ENCODE results near the gene DDIT3. TPM values are rescaled to one million over a fixed set of nuclear protein-coding genes. Genes with fewer than 3 reads are reported as not detected.
A peak's percentile ranks its signal among the peaks of the same experiment; 100 is the strongest.

The DDIT3 gene
- total RNA-seq, 1 experiment from 2014 or later, result 84.7 TPM

DNA sequence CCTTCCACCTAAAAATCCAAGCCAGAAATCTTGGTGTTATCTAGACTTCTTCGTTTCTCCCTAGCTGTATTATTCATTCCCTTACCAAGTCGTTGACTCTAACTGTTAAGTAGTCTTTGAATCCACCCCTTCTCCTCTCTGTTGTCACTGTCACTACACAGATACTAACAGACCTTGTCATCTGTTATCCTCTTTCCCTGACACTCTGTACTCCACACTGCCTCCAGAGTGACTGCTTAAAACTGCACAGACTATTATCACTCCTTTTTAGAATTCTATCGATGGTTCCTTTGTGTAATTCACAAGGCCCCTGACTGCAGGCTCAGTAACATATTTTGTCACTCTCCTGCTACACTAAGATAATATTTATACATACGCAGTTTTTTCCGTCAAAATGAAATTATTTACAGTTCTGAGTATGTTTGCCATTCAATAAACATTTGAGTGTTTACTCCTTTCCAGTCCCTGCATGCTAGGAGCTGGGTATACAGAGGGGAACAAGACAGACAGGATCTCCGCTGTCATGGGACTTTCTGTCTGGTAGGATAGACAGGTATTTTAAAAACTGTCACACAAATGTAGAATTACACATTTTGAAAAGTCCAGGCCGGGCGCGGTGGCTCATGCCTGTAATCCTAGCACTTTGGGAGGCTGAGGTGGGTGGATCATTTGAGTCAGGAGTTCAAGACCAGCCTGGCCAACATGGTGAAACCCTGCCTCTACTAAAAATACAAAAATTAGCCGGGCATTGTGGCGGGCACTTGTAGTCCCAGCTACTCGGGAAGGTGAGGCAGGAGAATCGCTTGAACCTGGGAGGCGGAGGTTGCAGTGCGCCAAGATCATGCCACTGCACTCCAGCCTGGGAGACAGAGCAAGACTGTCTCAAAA lies 28.7 kb downstream of the DDIT3 start:
- peaks cover 21 to 37% of the 10 kb centered on the region in 2 experiments for H3K36me3 ChIP-seq (ENCODE audit: control insufficient read depth in 1 of 2, insufficient read depth in 2 of 2, low read length in 2 of 2)
- ATAC-seq (peak; percentile 37), DNase-seq (ENCODE audit: low read depth, low spot score) (no peak)
- H3K9ac ChIP-seq (ENCODE audit: low read length), result no peak overlapping the region
- TF ChIP-seq RAD21 (IDR thresholded peaks at IDR 0.05; ENCODE audit: low read depth), result no peak
- TF ChIP-seq, protein P1, sequence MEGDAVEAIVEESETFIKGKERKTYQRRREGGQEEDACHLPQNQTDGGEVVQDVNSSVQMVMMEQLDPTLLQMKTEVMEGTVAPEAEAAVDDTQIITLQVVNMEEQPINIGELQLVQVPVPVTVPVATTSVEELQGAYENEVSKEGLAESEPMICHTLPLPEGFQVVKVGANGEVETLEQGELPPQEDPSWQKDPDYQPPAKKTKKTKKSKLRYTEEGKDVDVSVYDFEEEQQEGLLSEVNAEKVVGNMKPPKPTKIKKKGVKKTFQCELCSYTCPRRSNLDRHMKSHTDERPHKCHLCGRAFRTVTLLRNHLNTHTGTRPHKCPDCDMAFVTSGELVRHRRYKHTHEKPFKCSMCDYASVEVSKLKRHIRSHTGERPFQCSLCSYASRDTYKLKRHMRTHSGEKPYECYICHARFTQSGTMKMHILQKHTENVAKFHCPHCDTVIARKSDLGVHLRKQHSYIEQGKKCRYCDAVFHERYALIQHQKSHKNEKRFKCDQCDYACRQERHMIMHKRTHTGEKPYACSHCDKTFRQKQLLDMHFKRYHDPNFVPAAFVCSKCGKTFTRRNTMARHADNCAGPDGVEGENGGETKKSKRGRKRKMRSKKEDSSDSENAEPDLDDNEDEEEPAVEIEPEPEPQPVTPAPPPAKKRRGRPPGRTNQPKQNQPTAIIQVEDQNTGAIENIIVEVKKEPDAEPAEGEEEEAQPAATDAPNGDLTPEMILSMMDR (IDR thresholded peaks at IDR 0.05 in 2 of 3, conservative IDR thresholded peaks at IDR 0.05 in 1 of 3; ENCODE audit: borderline replicate concordance in 1 of 3, insufficient read depth in 1 of 3, low read depth in 2 of 3, low read length in 2 of 3), result peak in 2 of 3 experiments; percentile 27 to 34; a peak in 2 of 6 replicates
- POLR2A ChIA-PET, result interaction anchor here (0.8 kb wide), 1 partner anchor 29 kb away, joined by 6 read pairs; no protein-coding TSS in a partner anchor
- no peak overlapping the region for H3K4me2 ChIP-seq (ENCODE audit: low read length)
- intact Hi-C loops (cut with micrococcal nuclease), result no loop called here
- H3K9me2 ChIP-seq (ENCODE audit: insufficient read depth), result no peaks in the 10 kb centered on the region
- H3K79me2 ChIP-seq (ENCODE audit: insufficient read depth, low read length), result peaks cover 41% of the 10 kb centered on the region
- no peak overlapping the region for H2AFZ ChIP-seq (ENCODE audit: low read depth, low read length, poor library complexity, severe bottlenecking)
- no peaks in the 10 kb centered on the region for H3K27me3 ChIP-seq (ENCODE audit: insufficient read depth, low read length)
- H3K4me3 ChIP-seq (replicated peaks in 1 of 2; ENCODE audit: low read depth in 1 of 2, low read length in 2 of 2), result no peak overlapping the region
- peaks cover 4 to 14% of the 10 kb centered on the region in 2 experiments; a peak in 3 of 4 replicates for H3K4me1 ChIP-seq (ENCODE audit: control insufficient read depth in 1 of 2, insufficient read depth in 2 of 2, low read length in 2 of 2)
- no peak overlapping the region for H3K27ac ChIP-seq (ENCODE audit: low read depth, low read length)
- BruUV-seq (replicated peaks), result TSS peak; percentile 8
- CTCF ChIA-PET, result no interaction called here
- no peaks in the 10 kb centered on the region for H3K9me3 ChIP-seq (ENCODE audit: control insufficient read depth in 1 of 2, insufficient read depth in 1 of 2, low read depth in 1 of 2, low read length in 2 of 2)
- H4K20me1 ChIP-seq (ENCODE audit: insufficient read depth), result no peaks in the 10 kb centered on the region
- RAD21 ChIA-PET (ENCODE audit: low non-redundant PET in 1 of 2, low total read pairs in 2 of 2, uncharacterized antibody in 2 of 2, unreplicated experiment in 2 of 2), result no interaction called here

DNA sequence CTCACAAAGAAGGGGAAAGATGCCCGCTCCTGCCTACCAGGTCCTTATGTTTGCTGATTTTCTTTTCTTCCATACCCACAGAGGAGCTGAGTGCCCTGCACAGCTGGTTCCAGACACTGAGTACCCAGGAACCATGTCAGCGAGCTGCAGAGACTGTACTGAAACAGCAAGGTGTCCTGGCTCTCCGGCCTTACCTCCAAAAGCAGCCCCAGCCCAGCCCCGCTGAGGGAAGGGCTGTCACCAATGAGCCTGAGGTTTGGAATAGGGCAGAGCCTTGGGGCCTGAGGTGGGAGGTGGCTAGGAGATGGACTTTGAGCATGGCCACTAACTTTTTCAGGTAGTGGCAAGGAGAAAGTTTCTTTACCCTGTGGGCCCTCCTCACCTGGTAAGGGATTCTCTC lies 30.2 kb downstream of the DDIT3 start:
- no TSS peak for BruUV-seq (replicated peaks)
- H3K36me3 ChIP-seq (ENCODE audit: control insufficient read depth in 1 of 2, insufficient read depth in 2 of 2, low read length in 2 of 2), result peaks cover 21 to 35% of the 10 kb centered on the region in 2 experiments
- H2AFZ ChIP-seq (ENCODE audit: low read depth, low read length, poor library complexity, severe bottlenecking), result no peak overlapping the region
- ChIA-PET CTCF (no interaction called here), POLR2A (no interaction called here), RAD21 (ENCODE audit: low non-redundant PET in 1 of 2, low total read pairs in 2 of 2, uncharacterized antibody in 2 of 2, unreplicated experiment in 2 of 2) (no interaction called here)
- H3K4me1 ChIP-seq (ENCODE audit: control insufficient read depth in 1 of 2, insufficient read depth in 2 of 2, low read length in 2 of 2), result peaks cover 4 to 14% of the 10 kb centered on the region in 2 experiments; a peak in 3 of 4 replicates
- no peaks in the 10 kb centered on the region for H3K9me2 ChIP-seq (ENCODE audit: insufficient read depth)
- H3K9me3 ChIP-seq (ENCODE audit: control insufficient read depth in 1 of 2, insufficient read depth in 1 of 2, low read depth in 1 of 2, low read length in 2 of 2), result no peaks in the 10 kb centered on the region
- no peak overlapping the region for H3K4me3 ChIP-seq (replicated peaks in 1 of 2; ENCODE audit: low read depth in 1 of 2, low read length in 2 of 2)
- no peaks in the 10 kb centered on the region for H4K20me1 ChIP-seq (ENCODE audit: insufficient read depth)
- ATAC-seq, result no peak
- TF ChIP-seq SP1 (IDR thresholded peaks at IDR 0.05; ENCODE audit: low read depth), result no peak
- no peak for TF ChIP-seq JUND (IDR thresholded peaks at IDR 0.05)
- TF ChIP-seq TCF7L2 (IDR thresholded peaks at IDR 0.05; ENCODE audit: borderline replicate concordance, extremely low read depth, insufficient read depth, insufficient read length), result no peak
- TF ChIP-seq ZNF274 (IDR thresholded peaks at IDR 0.05; ENCODE audit: low read depth, low read length), result no peak
- TF ChIP-seq CEBPB (IDR thresholded peaks at IDR 0.05; ENCODE audit: low read depth), result no peak
- TF ChIP-seq, protein P2, sequence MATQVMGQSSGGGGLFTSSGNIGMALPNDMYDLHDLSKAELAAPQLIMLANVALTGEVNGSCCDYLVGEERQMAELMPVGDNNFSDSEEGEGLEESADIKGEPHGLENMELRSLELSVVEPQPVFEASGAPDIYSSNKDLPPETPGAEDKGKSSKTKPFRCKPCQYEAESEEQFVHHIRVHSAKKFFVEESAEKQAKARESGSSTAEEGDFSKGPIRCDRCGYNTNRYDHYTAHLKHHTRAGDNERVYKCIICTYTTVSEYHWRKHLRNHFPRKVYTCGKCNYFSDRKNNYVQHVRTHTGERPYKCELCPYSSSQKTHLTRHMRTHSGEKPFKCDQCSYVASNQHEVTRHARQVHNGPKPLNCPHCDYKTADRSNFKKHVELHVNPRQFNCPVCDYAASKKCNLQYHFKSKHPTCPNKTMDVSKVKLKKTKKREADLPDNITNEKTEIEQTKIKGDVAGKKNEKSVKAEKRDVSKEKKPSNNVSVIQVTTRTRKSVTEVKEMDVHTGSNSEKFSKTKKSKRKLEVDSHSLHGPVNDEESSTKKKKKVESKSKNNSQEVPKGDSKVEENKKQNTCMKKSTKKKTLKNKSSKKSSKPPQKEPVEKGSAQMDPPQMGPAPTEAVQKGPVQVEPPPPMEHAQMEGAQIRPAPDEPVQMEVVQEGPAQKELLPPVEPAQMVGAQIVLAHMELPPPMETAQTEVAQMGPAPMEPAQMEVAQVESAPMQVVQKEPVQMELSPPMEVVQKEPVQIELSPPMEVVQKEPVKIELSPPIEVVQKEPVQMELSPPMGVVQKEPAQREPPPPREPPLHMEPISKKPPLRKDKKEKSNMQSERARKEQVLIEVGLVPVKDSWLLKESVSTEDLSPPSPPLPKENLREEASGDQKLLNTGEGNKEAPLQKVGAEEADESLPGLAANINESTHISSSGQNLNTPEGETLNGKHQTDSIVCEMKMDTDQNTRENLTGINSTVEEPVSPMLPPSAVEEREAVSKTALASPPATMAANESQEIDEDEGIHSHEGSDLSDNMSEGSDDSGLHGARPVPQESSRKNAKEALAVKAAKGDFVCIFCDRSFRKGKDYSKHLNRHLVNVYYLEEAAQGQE (IDR thresholded peaks at IDR 0.05; ENCODE audit: low read depth), result no peak
- no peak for TF ChIP-seq FOSL1 (IDR thresholded peaks at IDR 0.05; ENCODE audit: low read depth)
- TF ChIP-seq CBX3 (IDR thresholded peaks at IDR 0.05; ENCODE audit: low read depth), result no peak
- TF ChIP-seq, protein P3, sequence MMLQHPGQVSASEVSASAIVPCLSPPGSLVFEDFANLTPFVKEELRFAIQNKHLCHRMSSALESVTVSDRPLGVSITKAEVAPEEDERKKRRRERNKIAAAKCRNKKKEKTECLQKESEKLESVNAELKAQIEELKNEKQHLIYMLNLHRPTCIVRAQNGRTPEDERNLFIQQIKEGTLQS (IDR thresholded peaks at IDR 0.05), result no peak
- TF ChIP-seq EGR1 (IDR thresholded peaks at IDR 0.05; ENCODE audit: low read depth), result no peak
- TF ChIP-seq POLR2A (IDR thresholded peaks at IDR 0.05; ENCODE audit: borderline replicate concordance, extremely low read depth, insufficient read depth, insufficient read length), result no peak
- H3K9ac ChIP-seq (ENCODE audit: low read length), result no peak overlapping the region
- H3K4me2 ChIP-seq (ENCODE audit: low read length), result no peak overlapping the region
- H3K79me2 ChIP-seq (ENCODE audit: insufficient read depth, low read length), result peaks cover 41% of the 10 kb centered on the region
- no peaks in the 10 kb centered on the region for H3K27me3 ChIP-seq (ENCODE audit: insufficient read depth, low read length)
- no peak for DNase-seq (ENCODE audit: low read depth, low spot score)
- intact Hi-C loops (cut with micrococcal nuclease), result no loop called here
- no peak overlapping the region for H3K27ac ChIP-seq (ENCODE audit: low read depth, low read length)

All from HCT116 (cell line).